Suppressor macrophage (primary cell): ENCODE data around the gene PCK2.
A peak's percentile ranks its signal among the peaks of the same experiment; 100 is the strongest.
"Not testable (repeated sequence)": the region's sequence is repeated elsewhere in the genome, so short reads cannot be mapped to it uniquely, and the experiment has no call there.

Experiments used
- DNase-seq, 4 experiments: peaks; one replicate each; pipeline ENCODE4 v3.0.0-alpha.2; 2020 to 2022

Gene PCK2

DNA sequence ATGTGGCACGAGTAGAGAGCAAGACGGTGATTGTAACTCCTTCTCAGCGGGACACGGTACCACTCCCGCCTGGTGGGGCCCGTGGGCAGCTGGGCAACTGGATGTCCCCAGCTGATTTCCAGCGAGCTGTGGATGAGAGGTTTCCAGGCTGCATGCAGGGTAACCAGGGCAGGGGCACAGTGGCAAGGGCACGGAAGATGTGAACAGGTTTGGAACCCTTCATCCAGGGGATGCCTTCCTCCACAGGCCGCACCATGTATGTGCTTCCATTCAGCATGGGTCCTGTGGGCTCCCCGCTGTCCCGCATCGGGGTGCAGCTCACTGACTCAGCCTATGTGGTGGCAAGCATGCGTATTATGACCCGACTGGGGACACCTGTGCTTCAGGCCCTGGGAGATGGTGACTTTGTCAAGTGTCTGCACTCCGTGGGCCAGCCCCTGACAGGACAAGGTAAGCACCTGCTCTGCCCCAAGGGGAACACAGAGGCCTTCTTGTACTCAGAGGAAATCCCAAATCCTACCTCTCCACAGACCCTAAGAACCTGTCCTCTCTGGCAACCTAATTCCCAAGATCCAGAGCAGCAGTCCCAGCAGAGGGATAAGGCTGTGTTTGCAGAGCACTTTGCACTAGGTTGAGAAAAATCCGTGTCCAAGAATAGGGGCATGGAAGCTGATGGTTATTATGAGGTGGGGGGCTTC is 4.3 kb downstream of the PCK2 start:
- DNase-seq, result no peak

DNA sequence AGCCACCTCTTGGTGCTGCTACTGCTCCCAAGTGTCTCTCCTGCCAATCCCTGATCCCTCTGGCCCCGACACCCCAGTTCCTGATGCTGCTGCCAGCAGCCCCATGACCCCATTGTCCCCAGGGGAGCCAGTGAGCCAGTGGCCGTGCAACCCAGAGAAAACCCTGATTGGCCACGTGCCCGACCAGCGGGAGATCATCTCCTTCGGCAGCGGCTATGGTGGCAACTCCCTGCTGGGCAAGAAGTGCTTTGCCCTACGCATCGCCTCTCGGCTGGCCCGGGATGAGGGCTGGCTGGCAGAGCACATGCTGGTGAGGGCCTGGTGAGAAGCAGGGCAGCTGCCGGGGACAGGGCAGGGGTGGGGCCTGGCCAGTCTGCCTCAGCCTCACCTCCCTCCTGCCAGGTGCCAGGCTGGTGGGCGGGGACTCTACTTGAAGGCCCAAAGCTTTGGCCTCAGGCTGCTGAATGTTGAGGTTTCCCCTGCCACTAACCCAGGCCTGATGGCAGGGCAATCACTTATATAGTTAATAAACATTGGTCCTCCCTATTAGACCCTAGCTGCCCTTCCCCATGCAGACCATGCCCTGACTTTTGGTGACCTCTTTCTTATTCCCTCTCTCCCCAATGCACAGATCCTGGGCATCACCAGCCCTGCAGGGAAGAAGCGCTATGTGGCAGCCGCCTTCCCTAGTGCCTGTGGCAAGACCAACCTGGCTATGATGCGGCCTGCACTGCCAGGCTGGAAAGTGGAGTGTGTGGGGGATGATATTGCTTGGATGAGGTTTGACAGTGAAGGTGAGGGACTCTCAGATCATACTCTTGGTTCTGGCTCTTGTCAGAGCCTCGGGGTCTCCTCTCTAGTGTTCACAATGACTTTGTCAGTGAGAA is 5.1 kb downstream of the PCK2 start:
- DNase-seq, result no peak

DNA sequence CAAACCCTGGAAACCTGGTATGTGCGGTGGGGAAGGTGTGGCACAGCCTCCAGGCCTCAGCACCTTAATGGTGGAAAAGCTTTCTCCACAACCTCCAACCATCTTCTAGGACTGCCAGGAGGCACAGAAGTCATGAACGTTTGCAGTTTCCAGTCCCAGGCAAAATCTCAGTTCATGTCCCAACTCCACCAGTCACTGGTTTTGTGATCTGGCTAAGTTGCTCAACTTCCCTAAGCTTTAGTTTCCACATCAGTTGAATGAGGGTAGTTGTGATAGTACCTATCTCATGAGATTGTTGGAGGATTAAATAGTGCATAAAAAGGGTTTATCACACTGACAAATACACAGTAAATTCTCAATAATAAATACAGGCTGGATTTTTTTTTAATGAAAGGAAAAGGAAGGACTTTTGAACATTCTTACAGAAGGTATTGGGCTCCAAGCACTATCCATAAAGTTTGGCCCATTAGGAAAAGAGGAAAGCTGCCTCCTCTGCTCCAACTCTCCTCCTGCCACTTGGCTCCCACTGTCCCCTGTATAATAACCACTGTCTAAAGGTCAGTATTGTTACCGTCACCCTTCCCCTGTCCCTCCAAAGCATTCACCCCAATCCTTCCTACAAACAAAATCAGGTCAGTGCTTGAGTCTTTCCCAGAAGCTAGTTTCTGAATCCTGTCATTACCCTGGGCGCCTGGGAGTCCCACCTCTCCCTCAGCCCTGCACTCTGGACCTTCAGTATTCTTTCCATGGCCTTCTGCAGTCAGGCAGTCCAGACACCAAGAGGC is 6.3 kb downstream of the PCK2 start:
- DNase-seq, result peak; percentile 18 to 62 (median 46)

DNA sequence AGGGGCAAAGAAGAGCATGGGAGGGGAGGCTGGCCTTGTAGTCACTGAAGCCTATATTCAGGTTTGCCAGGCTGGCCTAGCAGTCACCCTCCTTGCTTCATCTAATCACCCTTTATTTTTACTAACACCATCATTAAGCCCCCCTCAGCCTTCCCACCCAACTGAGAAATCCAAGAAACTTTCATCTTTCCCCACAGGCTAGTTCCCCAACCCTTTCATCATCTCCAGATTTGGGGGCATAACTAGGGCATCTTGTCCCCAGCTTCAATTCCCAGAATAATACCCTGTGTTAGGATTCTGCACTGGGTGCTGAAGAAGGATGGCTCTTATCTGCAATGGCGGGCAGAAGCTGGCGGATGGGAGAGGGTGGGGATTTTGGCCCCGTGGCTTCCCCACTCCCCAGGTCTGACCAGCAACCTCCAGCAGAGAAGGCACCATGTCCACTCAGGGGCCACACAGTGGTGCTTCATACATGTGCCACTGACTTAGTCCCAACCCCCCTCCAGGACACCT is 6.9 kb downstream of the PCK2 start:
- no peak for DNase-seq

DNA sequence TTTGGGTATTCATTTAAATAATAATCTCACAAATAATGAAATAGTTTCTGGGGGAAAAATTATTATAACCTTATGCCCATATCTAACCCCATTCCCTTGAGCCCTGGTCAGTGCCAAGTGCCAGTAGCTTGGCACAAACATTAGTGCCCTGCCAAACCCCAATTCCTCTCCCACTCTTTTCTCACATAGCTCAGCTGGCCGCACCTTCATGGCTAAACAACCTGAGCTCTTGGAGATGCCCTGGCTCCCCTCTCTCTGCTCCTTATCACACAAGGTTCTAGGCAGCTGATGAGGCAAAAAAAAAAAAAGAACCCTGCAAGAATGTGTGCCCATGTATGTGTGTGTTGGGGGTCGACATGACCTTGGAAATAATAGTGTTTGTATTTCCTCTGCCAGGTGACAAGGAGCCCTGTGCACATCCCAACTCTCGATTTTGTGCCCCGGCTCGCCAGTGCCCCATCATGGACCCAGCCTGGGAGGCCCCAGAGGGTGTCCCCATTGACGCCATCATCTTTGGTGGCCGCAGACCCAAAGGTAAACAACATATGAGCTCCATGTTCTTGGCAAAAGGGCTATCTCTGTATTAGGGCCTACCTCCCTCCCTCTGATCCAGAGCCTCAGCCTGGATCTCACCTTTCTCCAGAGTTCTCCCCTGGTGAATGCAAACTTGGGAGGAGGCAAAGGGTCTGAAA is 8.4 kb downstream of the PCK2 start:
- DNase-seq, result no peak

DNA sequence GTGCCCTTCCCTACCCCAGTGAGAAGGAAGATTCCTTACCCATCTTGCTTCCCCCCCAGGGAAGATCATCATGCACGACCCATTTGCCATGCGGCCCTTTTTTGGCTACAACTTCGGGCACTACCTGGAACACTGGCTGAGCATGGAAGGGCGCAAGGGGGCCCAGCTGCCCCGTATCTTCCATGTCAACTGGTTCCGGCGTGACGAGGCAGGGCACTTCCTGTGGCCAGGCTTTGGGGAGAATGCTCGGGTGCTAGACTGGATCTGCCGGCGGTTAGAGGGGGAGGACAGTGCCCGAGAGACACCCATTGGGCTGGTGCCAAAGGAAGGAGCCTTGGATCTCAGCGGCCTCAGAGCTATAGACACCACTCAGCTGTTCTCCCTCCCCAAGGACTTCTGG is 9.3 kb downstream of the PCK2 start:
- DNase-seq, result no peak

DNA sequence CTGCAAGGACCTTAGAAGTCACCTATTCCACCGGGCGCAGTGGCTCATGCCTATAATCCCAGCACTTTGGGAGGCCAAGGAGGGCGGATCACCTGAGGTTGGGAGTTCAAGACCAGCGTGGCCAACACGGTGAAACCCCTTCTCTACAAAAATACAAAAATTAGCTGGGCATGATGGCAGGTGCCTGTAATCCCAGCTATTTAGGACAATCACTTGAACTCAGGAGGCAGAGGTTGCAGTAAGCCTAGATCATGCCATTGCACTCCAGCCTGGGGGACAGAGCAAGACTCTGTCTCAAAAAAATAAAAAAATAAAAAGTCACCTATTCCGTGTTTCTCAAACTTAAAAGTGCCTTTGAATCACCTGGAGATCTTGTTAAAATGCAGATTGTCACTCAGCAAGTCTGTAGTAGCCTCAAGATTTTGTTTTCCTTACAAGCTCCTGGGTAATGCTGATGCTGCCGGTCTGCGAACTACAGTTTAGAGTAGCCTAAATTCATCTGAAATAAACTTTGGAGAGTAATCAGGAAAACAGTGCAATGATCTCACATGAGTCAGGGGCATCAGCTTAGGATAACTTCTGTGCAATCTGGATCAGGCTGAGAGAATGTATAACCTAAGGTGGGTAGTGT is 11.6 kb downstream of the PCK2 start:
- DNase-seq, result not testable (repeated sequence)

DNA sequence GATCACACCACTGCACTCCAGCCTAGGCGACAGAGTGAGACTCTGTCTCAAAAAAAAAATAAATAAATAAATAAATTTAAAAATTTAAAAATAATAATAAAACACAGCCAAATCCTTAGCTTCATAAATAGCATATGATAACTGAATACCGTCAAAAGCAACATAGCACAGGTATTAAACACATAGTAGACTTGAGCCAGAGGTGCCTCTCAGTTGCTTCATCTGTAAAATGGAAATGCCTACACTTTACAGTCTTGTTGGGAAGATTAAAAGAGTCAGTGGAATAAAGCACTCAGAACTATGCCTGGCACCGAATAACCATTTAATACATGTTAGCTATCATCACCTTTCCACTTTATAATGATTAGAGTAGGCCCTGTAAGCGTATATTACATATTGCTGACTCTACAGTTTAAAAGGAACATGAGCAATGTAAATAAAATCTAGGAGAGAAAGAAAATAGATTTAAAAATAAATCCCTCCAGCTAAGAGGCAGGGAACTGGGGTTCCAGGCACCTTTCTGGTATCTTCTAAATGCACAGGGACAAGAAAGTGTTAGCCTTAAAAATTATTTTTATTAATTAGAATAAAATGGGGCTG is 12.7 kb downstream of the PCK2 start:
- DNase-seq, result no peak

DNA sequence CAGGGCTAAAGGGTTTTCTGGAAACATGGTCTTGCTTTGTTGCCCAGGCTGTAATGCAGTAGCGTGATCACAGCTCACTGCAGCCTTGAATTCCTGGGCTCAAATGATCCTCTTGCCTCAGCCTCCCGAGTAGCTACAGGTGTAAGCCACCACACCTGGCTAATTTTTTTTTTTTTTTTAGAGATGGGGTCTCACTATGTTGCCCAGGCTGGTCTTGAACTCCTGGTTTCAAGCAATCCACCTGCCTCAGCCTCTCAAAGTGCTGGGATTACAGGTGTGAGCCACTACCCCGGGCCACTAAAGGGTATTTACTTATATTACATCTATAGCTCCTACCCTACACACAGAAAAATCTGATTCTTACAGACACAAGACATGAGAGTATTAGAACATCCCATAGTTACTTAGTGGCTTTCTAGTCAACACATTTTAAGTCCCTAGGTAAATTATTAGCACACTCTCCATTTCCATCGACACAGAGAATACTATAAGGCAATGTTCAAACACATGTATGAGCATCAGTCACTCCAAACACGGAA is 14.3 kb downstream of the PCK2 start:
- DNase-seq, result no peak

DNA sequence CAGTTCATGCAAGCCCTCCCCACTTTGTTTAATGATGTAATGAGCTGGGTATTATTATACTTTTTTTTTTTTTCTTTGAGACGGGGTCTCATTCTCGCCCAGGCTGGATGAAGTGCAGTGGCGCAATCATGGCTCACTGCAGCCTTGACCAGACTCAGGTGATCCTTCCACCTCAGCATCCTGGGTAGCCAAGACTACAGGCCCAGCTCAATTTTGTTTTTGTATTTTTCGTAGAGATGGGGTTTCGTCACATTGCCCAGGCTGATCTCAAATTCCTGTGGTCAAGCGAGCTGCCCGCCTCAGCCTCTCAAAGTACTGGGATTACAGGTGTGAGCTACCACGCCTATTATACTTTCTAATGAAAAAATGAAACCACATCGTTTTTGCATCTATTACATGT is 15.9 kb downstream of the PCK2 start:
- DNase-seq, result no peak

DNA sequence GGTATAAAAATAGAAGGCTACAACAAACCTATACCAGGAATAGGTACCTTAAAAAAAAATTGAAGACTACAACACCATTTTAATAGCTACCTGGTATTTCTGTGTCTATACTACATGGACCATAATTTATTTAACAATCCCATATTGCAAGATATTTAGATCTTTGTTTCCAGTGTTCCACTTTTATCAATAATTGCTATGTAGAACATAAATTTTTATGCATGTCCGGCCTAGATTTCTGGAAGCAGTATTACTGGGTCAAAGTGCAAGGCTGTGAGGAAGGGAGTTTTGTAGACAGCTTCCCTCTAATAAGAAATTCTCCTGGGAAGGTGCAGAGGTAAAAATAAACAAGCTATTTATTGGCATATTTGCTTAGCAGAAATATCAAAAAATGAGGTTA is 16.4 kb downstream of the PCK2 start:
- no peak for DNase-seq

DNA sequence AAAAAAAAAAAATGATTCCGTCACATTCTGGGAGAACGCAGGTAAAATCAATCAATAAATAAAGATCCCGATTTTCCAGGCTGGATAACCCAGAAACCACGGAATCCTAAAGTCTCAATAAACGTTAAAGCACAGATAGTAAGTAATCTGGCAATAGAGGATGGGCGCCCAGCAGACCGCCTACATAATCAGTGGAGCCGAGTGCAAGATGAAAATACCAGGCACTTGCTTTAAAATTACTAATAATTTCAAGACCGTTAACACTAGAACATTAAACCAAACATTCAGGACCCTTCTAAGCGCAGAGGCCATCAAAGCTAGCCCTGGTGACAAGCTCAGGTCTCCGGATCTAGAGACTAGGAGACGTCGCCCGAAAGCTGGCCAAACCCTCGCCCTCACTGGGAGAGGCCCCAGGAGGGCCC is 19.3 kb downstream of the PCK2 start:
- no peak for DNase-seq

DNA sequence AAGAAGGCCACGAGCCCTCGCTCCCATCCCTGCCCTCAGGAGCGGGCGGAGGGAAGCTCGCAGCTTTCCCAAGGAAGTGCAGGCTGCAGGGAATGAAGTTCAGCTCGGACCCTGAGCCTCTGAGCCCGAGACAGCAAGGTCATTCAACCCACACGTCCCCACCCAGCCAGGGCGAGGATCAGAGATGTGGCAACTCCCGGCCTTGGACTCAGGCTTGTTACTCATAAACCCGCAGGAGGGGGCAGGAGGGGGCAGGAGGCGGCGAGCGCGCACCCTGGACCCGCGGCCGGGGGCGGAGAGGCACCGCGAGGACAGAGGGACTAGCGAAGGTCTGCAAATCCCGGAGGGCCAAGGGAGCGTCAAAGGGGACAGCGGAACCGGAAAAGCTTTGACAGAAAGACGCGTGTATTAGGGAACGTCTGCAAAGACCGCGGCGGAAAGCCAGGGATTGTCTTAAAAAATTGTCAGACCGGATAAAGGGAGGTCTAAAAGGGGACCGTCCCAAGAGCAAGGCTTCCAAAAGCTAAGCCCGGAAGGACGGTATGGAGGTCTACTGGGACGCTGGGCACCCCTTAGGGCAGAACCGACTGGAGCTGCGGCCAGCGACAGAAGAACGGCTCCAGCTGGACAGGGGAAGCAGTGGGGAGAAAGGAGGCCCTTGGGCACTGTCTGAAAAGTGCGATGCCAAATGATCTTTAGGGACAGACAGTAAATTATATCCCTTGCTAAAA is 19.9 kb downstream of the PCK2 start:
- peak; percentile 95 to 98 (median 96) for DNase-seq

DNA sequence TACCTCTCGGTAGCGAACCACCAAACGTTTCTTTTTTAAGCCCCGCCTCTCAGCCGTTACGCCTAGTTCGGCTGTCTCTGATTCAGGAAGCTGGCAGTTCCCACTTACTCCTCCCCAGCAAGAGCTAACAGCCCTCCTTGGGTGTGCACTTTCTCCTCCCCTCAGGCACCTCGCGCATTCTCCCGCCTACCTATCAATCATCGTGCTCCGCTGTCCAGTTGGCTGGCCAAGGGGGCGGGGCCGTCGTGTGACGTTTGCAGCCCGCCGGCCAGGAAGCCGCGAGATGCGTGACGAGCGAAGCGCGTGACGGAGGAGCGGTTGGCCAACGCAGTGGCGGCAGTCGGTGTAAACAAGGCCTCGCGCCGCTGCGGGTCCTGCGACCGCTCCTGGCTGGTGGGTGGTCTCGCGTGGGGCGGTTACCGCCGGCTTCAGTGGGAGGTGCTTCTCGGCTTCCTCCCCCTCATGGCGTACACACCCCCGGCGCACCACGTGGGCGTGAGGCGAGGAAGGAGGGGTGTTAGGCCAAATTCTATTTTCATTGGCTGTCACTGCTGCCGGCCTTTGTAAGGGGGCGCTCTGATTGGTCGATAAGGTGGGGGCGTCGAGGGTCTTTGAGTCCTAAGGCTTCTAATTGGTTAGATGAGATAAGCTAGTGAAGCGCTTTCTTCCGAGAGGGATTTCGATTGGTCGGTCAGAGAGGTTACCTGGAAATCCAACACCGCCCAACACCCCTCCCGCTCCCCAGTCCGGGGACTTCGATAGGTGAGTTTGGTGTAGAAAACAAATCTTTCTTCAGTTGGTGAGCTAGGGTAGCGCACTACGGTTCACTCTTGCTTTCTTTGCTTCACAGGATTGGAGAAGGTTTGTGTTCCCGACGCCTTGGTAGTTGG is 20.7 kb downstream of the PCK2 start, which contains the start of the genes DCAF11 and NRL:
Gene DCAF11 (plus strand): TSS at position 246 of the 890 bp plus-strand sequence. CDS start 818 bp downstream, outside the sequence.
Gene NRL (minus strand): TSS at position 418 of the 890 bp plus-strand sequence. CDS start 32,101 bp downstream, outside the sequence.
- DNase-seq, result peak; percentile 99 to 100 (median 100)

DNA sequence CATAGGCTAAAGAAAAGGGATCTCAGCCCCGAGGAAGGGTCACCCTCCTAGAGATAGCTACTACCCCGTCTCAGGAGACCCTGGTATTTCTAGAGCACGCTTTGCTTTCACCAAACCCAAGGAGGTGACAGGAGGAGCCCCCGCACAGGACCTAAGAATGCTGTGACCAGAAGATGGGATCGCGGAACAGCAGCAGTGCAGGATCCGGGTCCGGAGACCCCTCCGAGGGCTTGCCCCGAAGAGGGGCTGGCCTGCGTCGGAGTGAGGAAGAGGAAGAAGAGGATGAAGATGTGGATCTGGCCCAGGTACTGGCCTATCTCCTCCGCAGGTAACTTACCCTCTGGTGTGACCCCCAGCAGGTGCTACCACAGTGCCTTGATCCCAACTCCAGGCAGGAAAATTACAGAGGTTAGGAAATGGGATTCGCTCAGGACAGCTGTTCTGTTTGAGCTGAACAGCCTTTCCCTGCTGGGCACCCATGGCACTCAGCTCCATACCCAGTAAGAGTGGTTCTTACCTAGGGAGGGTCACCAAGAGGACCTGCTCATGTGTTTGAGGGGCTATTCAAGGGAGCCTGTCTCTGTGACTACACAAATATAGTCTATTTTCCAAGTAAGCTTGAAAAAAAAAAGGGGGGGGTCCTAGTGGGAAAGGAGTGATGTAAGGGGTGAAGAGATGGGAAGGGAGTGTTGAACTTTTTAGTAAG is 21.5 kb downstream of the PCK2 start:
- DNase-seq, result no peak

DNA sequence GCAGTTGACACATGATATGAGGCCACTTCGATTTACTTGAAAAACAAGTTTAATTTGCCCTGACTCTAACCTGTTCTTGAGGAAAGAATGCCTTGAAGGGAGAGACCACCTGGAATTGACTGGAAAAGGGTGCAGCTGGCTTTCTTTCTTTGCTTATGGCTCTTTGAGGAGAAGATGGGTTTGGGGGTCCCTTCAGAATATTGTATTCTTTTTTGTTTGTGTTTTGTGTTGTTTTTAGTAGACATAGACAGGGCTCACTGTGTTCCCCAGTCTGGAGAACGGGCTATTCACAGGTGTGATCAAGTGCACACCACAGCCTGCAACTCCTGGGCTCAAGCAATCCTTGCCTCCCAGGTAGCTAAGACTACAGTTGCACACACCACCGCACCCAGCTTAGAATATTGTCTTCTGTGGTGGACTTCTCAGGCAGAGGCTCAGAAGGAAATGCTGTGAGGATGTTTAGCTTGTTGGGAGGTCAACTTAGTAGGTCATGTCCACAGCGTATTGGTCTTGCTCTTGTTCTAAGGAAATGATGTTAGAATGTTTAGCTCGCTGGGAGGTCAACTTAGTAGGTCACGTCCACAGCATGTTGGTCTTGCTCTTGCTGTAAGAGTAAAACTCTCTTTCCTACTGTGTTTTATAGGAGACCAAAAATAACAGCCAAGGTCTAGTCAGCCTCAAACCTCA is 22.2 kb downstream of the PCK2 start:
- no peak for DNase-seq

DNA sequence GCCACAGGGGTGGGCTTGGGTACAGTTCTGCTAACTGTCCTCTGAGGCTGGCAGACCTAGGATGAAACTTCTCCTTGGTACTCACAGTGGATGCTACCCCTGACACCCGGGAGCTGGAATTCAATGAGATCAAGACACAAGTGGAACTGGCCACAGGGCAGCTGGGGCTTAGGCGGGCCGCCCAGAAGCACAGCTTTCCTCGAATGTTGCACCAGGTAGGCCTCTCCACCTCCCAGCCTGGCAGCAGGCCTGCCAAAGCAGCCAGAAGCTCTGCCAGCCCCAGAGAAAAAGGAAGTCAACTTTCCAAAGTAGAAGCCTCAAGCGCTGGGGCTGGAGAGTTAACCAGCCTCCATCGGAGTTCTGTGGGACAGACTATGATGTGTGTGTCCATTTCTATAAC is 23.1 kb downstream of the PCK2 start:
- no peak for DNase-seq

DNA sequence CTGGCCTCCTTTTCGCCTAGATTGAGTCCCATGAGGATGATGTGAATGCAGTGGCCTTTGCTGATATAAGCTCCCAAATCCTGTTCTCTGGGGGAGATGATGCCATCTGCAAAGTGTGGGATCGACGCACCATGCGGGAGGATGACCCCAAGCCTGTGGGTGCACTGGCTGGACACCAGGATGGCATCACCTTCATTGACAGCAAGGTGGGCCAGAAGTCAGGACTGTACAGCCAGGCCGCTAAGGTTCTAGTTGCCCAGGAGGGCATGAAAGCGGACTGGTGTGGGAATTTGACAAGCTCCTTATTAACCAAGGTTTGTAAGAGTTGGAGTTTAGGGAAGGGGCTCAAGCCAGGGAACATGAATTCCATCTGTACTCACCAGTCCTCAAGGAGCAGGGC is 25.6 kb downstream of the PCK2 start:
- no peak for DNase-seq
